ENCODE data around the gene JAKMIP3. TPM values are rescaled to one million over a fixed set of nuclear protein-coding genes. Genes with fewer than 3 reads are reported as not detected.
A peak's percentile ranks its signal among the peaks of the same experiment; 100 is the strongest.

JAKMIP3 gene
- polyA plus RNA-seq, 1 experiment: 0.19 TPM

DNA sequence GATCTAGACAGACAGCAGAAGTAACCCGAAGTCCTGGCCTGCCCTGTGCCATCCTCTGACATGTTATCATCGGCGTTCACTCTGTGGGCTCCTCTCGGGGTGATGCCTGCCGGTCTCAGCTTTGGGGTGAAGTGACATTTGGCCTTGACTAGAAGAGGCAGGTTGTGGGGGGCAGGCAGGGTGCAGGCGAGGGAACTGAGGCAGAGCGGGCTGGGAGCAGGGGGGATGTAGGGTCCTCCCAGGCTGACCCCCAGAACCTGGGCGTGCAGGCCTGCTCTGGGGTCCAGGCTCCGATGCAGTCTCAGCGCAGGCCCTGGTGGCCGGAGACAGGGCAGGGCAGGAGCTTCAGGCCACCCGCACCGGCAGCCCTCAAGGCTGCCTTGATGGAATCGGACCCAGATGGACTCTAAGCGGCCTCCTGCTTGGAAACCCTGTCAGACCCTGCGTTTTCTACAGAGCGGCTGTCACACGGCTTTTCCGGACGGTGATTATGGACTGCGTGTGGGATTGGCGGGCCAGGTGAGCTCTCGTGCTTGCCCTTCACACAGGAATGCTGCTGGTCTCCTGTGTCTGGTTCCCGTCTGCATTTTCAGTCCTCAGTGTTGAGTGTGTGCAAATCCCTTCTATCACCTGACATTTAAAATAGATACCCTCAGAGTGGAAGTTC, 842 bp upstream of the JAKMIP3 start:
- H3K4me3 ChIP-seq (ENCODE audit: low read depth, low read length): peak overlapping the region; percentile 69
- POLR2A ChIA-PET: no interaction called here
- DNase-seq (ENCODE audit: low read depth, low spot score): no peak
- TF ChIP-seq, protein P1, sequence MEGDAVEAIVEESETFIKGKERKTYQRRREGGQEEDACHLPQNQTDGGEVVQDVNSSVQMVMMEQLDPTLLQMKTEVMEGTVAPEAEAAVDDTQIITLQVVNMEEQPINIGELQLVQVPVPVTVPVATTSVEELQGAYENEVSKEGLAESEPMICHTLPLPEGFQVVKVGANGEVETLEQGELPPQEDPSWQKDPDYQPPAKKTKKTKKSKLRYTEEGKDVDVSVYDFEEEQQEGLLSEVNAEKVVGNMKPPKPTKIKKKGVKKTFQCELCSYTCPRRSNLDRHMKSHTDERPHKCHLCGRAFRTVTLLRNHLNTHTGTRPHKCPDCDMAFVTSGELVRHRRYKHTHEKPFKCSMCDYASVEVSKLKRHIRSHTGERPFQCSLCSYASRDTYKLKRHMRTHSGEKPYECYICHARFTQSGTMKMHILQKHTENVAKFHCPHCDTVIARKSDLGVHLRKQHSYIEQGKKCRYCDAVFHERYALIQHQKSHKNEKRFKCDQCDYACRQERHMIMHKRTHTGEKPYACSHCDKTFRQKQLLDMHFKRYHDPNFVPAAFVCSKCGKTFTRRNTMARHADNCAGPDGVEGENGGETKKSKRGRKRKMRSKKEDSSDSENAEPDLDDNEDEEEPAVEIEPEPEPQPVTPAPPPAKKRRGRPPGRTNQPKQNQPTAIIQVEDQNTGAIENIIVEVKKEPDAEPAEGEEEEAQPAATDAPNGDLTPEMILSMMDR (IDR thresholded peaks at IDR 0.05; ENCODE audit: low read depth, low read length): no peak
- H3K9me3 ChIP-seq (ENCODE audit: control insufficient read depth, insufficient read depth, low read length): peaks cover 3% of the 10 kb centered on the region; the same call in 1 of the 2 replicates
- peaks cover 8% of the 10 kb centered on the region for H3K27me3 ChIP-seq (ENCODE audit: control insufficient read depth, insufficient read depth, low read length)
- CTCF ChIA-PET: interaction anchor here (0.8 to 1.7 kb wide), 2 partner anchors 42 to 1265 kb away, joined by 3 to 12 read pairs; no protein-coding TSS in a partner anchor
- H3K27ac ChIP-seq (ENCODE audit: low read depth, low read length): peak overlapping the region; percentile 94

DNA sequence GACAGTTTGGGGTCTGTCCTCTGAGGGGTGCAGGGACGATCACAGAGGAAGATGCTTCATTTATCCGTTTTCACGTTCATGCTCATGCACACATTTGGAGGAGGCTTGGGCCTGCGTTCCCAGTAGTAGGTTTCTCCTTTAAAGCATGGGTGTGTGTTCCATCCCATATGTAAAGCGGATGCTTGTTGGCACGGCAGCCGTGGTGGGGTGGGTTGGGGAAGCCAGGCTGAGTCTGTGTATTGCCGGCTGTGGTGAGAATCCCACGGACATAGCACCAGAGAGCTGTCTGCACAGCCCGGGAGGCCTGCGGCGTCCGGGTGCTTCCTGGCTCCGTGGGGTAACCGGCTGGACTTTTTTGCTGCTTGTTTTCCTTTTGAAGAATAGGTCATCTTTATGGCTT, 440 bp downstream of the JAKMIP3 start:
- POLR2A ChIA-PET: interaction anchor here (1.1 kb wide), 1 partner anchor 83 kb away, joined by 3 read pairs; no protein-coding TSS in a partner anchor
- CTCF ChIA-PET: interaction anchor here (0.9 to 1.7 kb wide), 2 partner anchors 43 to 76 kb away, joined by 3 to 12 read pairs; no protein-coding TSS in a partner anchor
- peaks cover 3% of the 10 kb centered on the region; the same call in 1 of the 2 replicates for H3K9me3 ChIP-seq (ENCODE audit: control insufficient read depth, insufficient read depth, low read length)
- DNase-seq (ENCODE audit: low read depth, low spot score): no peak
- H3K27me3 ChIP-seq (ENCODE audit: control insufficient read depth, insufficient read depth, low read length): peaks cover 4% of the 10 kb centered on the region
- TF ChIP-seq, protein P1 (IDR thresholded peaks at IDR 0.05; ENCODE audit: low read depth, low read length): no peak
- H3K4me3 ChIP-seq (ENCODE audit: low read depth, low read length): peak overlapping the region; percentile 69
- H3K27ac ChIP-seq (ENCODE audit: low read depth, low read length): peak overlapping the region; percentile 94

DNA sequence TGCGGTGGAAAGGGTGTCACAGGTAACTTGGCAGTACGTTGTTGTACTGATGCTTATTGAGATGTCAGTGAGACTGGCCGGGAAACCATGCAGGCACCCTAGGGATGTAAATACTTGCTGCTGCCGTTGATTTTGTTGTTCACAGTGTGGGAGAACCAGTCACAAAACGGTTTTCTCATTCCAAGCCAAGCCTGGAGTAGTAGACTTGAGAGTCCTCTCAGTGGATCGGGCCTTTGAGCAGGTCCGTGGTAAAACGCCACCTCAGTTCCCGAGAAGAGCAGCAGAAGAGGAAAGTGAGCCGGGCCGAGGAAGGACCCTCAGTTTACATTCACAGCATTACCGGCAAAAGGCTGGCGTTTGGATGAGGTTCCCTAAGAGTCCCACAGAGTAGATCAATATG, 1.1 kb downstream of the JAKMIP3 start:
- Histone ChIP-seq H3K9me3 (ENCODE audit: control insufficient read depth, insufficient read depth, low read length) (peaks cover 3% of the 10 kb centered on the region; the same call in 1 of the 2 replicates), H3K27me3 (ENCODE audit: control insufficient read depth, insufficient read depth, low read length) (peaks cover 4% of the 10 kb centered on the region), H3K27ac (ENCODE audit: low read depth, low read length) (peak overlapping the region; percentile 94), H3K4me3 (ENCODE audit: low read depth, low read length) (peak overlapping the region; percentile 69; the same call in 1 of the 2 replicates)
- ChIA-PET POLR2A (no interaction called here), CTCF (interaction anchor here (1.7 kb wide), 1 partner anchor 44 kb away, joined by 12 read pairs; no protein-coding TSS in a partner anchor)
- TF ChIP-seq, protein P1 (IDR thresholded peaks at IDR 0.05; ENCODE audit: low read depth, low read length): no peak
- DNase-seq (ENCODE audit: low read depth, low spot score): no peak

DNA sequence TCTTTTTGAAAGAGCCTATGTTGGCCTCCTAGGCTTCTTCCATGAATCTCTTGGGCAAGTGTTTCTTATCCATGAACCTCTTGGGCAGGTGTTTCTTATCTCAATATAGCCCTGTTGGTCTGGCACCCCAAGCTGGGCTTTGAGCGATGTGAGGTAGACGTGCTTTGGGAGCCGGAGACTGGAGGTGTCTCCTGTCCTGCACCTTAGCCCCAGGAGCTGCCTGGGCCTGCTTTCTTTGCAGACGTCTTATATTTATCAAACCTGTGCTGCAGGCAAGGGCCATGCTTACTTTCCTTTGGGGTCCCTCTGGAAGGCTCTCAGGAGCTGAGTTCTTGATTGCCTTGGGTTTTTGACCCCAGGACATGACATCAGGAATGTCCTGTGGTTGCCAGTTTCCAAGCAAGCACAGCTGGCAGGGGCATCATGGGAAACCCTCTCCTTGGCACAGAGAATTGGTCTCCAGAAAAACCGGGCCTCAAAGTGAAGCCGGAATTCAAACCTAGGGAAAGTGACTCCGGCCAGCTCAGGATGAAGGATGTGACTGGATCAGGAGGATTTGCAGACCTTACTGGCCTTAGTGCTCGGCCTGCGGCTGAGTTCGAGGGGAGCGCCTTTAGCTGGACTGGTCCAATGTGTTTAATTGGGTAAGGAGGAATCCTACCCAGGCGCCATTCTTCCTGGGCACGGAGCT, 2.8 kb downstream of the JAKMIP3 start:
- ChIA-PET POLR2A (no interaction called here), CTCF (no interaction called here)
- DNase-seq (ENCODE audit: low read depth, low spot score): no peak
- TF ChIP-seq, protein P1 (IDR thresholded peaks at IDR 0.05; ENCODE audit: low read depth, low read length): no peak
- peaks cover 3% of the 10 kb centered on the region; the same call in 1 of the 2 replicates for H3K9me3 ChIP-seq (ENCODE audit: control insufficient read depth, insufficient read depth, low read length)
- H3K4me3 ChIP-seq (ENCODE audit: low read depth, low read length): no peak overlapping the region
- no peak overlapping the region for H3K27ac ChIP-seq (ENCODE audit: low read depth, low read length)
- peaks cover 4% of the 10 kb centered on the region for H3K27me3 ChIP-seq (ENCODE audit: control insufficient read depth, insufficient read depth, low read length)
